HG02623 (cell line): ENCODE results near the gene WIPI1.

Experiments used
- ATAC-seq: cut with Tn5 transposase; IDR thresholded peaks from one replicate; pipeline ENCODE4 v1.9.1; 2021; ENCODE audit warnings: moderate library complexity; ENCODE audit not compliant: unreplicated experiment

Gene WIPI1

GRCh38 chr17:68440526-68440925 is 16.8 kb downstream of the WIPI1 start:
- ATAC-seq: no peak

GRCh38 chr17:68439656-68440290 is 17.5 kb downstream of the WIPI1 start:
- ATAC-seq: no peak

- peak; percentile 77 for ATAC-seq
These were observed 19.1 kb downstream of the WIPI1 start for GRCh38 chr17:68437979-68438822.

GRCh38 chr17:68435876-68436842 is 21.1 kb downstream of the WIPI1 start:
- no peak for ATAC-seq

- no peak for ATAC-seq
These were observed 21.9 kb downstream of the WIPI1 start for GRCh38 chr17:68435361-68435760.

GRCh38 chr17:68433911-68434508 is 23.3 kb downstream of the WIPI1 start:
- no peak for ATAC-seq

- no peak for ATAC-seq
These were observed 24.1 kb downstream of the WIPI1 start for GRCh38 chr17:68433211-68433610.

- ATAC-seq: no peak
These were observed 25.0 kb downstream of the WIPI1 start for GRCh38 chr17:68432086-68432864.

- no peak for ATAC-seq
These were observed 25.6 kb downstream of the WIPI1 start for GRCh38 chr17:68431661-68432071.

- ATAC-seq: no peak
These were observed 26.2 kb downstream of the WIPI1 start for GRCh38 chr17:68431045-68431608.

- no peak for ATAC-seq
These were observed 27.4 kb downstream of the WIPI1 start for GRCh38 chr17:68429881-68430280.

- ATAC-seq: no peak
These were observed 28.7 kb downstream of the WIPI1 start for GRCh38 chr17:68428498-68429172.

- no peak for ATAC-seq
These were observed 29.7 kb downstream of the WIPI1 start for GRCh38 chr17:68427575-68427974.

- no peak for ATAC-seq
These were observed 31.3 kb downstream of the WIPI1 start for GRCh38 chr17:68425979-68426378.

- no peak for ATAC-seq
These were observed 32.4 kb downstream of the WIPI1 start for GRCh38 chr17:68424861-68425260.

GRCh38 chr17:68424203-68424602 is 33.1 kb downstream of the WIPI1 start:
- no peak for ATAC-seq

- no peak for ATAC-seq
These were observed 34.0 kb downstream of the WIPI1 start for GRCh38 chr17:68423251-68423650.

GRCh38 chr17:68422821-68423220 is 34.5 kb downstream of the WIPI1 start:
- ATAC-seq: no peak

- ATAC-seq: no peak
These were observed 35.8 kb downstream of the WIPI1 start for GRCh38 chr17:68421486-68421885.
